Measurements from ENCODE around the gene CADM3. TPM values are rescaled to one million over a fixed set of nuclear protein-coding genes. Genes with fewer than 3 reads are reported as not detected.

Gene CADM3
- total and polyA plus RNA-seq, 9 of the 15 experiments (the other 6 are each of a cell fraction or from before 2014, with no cell fraction given) = 0.04 TPM; not detected in 8

- Histone ChIP-seq H3K9me1 (ENCODE audit: control insufficient read depth, insufficient read depth, low read length) (no peaks in the 10 kb centered on the region), H3K27ac (ENCODE audit: extremely low read depth, low read depth, low read length) (no peak overlapping the region), H3K9me3 (replicated peaks; ENCODE audit: control insufficient read depth, insufficient read depth, low read depth, low read length) (no peaks in the 10 kb centered on the region), H2AFZ (ENCODE audit: low read depth, low read length) (no peak overlapping the region), H3K4me3 (no peak overlapping the region), H3K4me1 (replicated peaks in 1 of 2; ENCODE audit: control insufficient read depth in 2 of 2, insufficient read depth in 2 of 2, low read length in 2 of 2) (peaks cover 0 to 4% of the 10 kb centered on the region in 2 experiments; a peak in 1 of 5 replicates), H3K36me3 (ENCODE audit: control insufficient read depth, insufficient read depth, low read length) (no peaks in the 10 kb centered on the region), H3K79me2 (ENCODE audit: control insufficient read depth, insufficient read depth, low read length) (no peaks in the 10 kb centered on the region), H4K20me1 (replicated peaks; ENCODE audit: control insufficient read depth, insufficient read depth, low read length) (no peaks in the 10 kb centered on the region), H3K9ac (ENCODE audit: insufficient read depth in 1 of 2, low read depth in 2 of 2, low read length in 2 of 2) (no peak overlapping the region), H3K27me3 (ENCODE audit: control insufficient read depth in 2 of 2, insufficient read depth in 2 of 2, low read length in 2 of 2) (peaks cover 7 to 12% of the 10 kb centered on the region in 2 experiments; a peak in 3 of 5 replicates), H3K4me2 (ENCODE audit: insufficient read depth, low read length) (no peak overlapping the region)
- in situ Hi-C loops (cut with MboI) (loop anchor here (25.0 kb wide), 1 partner anchor 802 kb away; no protein-coding TSS in a partner anchor), intact Hi-C loops (cut with micrococcal nuclease) (no loop called here)
- no TSS peak for BruUV-seq (replicated peaks)
- no peak for DNase-seq (ENCODE audit: extremely low read depth in 1 of 4, low spot score in 3 of 4)
- FAIRE-seq = no peak
- ATAC-seq = no peak
- 0% methylated on average over 5 of the region's 5 CpGs for WGBS (ENCODE audit: insufficient coverage, low coverage, missing lambda C conversion rate)
- POLR2A ChIA-PET = no interaction called here
- CTCF ChIA-PET (ENCODE audit: low intra/inter-chr PET ratio) = no interaction called here
- TF ChIP-seq ZNF511 (CRISPR knock-in tag; IDR thresholded peaks at IDR 0.05) = no peak
- no peak for TF ChIP-seq ZC3H8 (IDR thresholded peaks at IDR 0.05)
- no peak for TF ChIP-seq ZKSCAN8 (CRISPR knock-in tag; IDR thresholded peaks at IDR 0.05)
- TF ChIP-seq NRF1 (conservative IDR thresholded peaks at IDR 0.05 in 1 of 2, IDR thresholded peaks at IDR 0.05 in 1 of 2) = no peak
- no peak for TF ChIP-seq ZNF407 (IDR thresholded peaks at IDR 0.05; ENCODE audit: low read depth)
- no peak for TF ChIP-seq ETV5 (CRISPR knock-in tag; IDR thresholded peaks at IDR 0.05; ENCODE audit: low read depth)
- TF ChIP-seq SP1 (CRISPR knock-in tag; IDR thresholded peaks at IDR 0.05) = no peak
- no peak for TF ChIP-seq POLR2AphosphoS5 (IDR thresholded peaks at IDR 0.05; ENCODE audit: control insufficient read depth, insufficient read depth, low read depth, low read length)
- no peak for TF ChIP-seq JUN (IDR thresholded peaks at IDR 0.05; ENCODE audit: borderline replicate concordance, low read depth, low read length)
- TF ChIP-seq JUN (CRISPR knock-in tag; IDR thresholded peaks at IDR 0.05; ENCODE audit: borderline replicate concordance) = no peak
Measured at GRCh38 chr1:159185121-159185520, 13.7 kb downstream of the CADM3 start.
